GM12874 (cell line): ENCODE data around the gene VAV3.

Source experiments
- CTCF ChIP-seq: IDR thresholded peaks from 2 replicates; pipeline ENCODE4 v1.5.1; 2011; ENCODE audit warnings: low read depth, mild to moderate bottlenecking, control low read depth, low read length, moderate library complexity; ENCODE audit not compliant: insufficient read depth

VAV3 gene

GRCh38 chr1:107551456-107551855, 413.5 kb downstream of the VAV3 start:
- no peak for TF ChIP-seq CTCF

GRCh38 chr1:107550358-107550757, 414.6 kb downstream of the VAV3 start:
- no peak for TF ChIP-seq CTCF

- no peak for TF ChIP-seq CTCF
Observed at GRCh38 chr1:107549152-107549810, 415.7 kb downstream of the VAV3 start.

DNA sequence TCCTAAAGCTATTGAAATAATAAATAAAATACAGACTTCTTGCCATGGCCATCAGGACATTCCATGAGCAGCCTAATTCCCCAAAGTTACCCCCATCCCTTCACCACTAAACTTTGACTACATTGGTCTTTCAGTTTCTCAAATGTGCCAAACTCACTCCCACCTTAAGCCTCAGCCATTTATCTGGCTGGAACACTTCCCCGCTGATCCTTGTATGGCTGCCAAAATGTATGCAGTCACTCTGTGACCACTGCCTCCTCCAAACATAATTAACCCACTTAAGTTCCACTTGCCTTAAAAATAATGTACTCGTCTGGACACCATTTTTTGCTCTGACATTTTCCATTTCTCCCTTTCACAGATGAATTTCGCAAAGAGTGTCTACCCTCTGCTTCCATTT, 416.7 kb downstream of the VAV3 start:
- TF ChIP-seq CTCF = no peak

DNA sequence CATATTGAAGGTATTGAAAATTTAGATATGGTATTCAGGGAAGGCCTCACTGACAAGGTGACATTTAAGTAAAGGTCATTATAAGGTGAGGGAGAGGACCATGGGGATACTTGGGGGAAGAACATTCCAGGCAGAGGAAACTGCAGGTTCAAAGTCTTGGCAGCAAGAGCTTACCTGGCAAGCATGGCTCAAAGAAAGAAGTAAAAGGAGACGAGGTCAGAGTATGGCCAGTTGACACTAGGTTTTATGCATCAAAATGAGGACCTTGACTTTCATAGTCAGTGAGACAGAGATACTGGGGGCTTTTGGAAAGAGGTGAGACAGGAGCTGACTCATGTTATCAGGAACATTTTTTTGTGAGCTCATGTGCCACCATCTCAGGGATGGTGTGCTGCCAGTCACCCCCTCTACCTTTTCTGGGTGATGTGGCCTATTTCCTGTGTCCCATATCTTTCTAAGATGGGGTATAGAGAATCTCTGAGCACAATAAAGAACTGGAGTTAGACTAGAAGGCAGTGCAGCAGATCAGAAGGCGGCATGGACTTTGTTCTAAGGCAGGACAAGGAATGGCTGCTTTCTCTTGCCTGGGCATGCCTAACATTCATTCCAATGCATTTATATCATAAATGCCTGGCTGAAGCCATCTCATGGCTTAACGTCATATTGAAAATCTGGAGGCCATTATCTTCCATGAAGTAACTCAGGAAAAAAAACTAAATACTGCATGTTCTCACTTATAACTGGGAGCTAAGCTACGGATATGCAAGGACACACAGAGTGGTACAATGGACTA, 417.4 kb downstream of the VAV3 start:
- TF ChIP-seq CTCF = no peak

DNA sequence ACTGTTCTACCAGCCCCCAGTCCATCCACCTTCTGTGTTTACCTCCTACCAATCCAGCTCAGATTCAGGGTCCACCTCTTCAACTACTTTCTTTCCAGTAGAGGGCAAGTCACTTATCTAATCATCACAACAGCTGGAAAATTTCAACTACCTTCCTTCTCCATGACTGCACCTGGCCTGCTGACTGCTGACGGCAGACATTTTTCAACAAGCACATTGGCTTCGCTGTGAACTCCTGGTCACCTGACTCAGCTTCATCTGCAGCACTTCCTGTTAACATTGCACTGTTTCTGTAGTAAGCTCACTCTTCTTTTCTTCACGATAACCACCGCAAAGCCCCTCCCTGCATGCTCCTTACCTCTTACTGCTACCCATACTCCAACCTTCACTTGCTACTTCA, 418.4 kb downstream of the VAV3 start:
- no peak for TF ChIP-seq CTCF

DNA sequence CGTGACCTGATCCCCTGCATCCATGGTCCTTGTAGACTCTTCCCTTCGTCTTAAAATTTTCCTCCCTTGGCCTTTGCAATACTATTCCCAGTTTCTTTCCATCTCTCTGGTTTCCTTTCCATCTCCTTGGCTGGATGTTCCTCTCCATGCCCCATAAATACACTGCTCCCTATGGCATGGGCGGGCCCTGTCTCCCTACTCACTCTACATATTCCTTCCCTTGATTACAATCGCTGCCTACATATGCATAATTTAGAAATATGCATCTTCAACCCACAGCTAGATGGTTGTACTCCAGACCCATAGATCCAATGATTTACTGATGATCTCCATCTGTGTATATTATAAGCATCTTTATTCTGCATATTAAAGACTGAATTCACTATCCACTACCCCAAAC, 419.1 kb downstream of the VAV3 start:
- TF ChIP-seq CTCF = no peak
